Measurements from ENCODE around the gene USP4. TPM values are rescaled to one million over a fixed set of nuclear protein-coding genes. Genes with fewer than 3 reads are reported as not detected.

Gene USP4
- total and polyA plus RNA-seq, 2 of the 13 experiments (the other 11 are each of a cell fraction or from before 2014, with no cell fraction given) = 9.2 to 20.8 TPM

GRCh38 chr3:49371946-49372345 lies 32.1 kb upstream of the USP4 start (continued):
- TF ChIP-seq SP2 (CRISPR knock-in tag; IDR thresholded peaks at IDR 0.05) (no peak), PRMT3 (CRISPR knock-in tag; IDR thresholded peaks at IDR 0.05; ENCODE audit: borderline replicate concordance, low read depth) (no peak), CHD4 (IDR thresholded peaks at IDR 0.05; ENCODE audit: borderline replicate concordance, low read length) (no peak), SYNCRIP (IDR thresholded peaks at IDR 0.05; ENCODE audit: insufficient read depth, low read depth, low read length) (no peak), IRF2 (CRISPR knock-in tag; IDR thresholded peaks at IDR 0.05) (no peak)

- no peaks in the 10 kb centered on the region for H3K27me3 ChIP-seq (ENCODE audit: control insufficient read depth in 1 of 2, insufficient read depth in 2 of 2, low read length in 2 of 2)
- ATAC-seq (no peak), DNase-seq (ENCODE audit: low spot score) (no peak), FAIRE-seq (no peak)
- WGBS (ENCODE audit: low lambda C conversion rate) = 91% methylated on average over 4 of the region's 6 CpGs
- ChIA-PET CTCF (ENCODE audit: low intra/inter-chr PET ratio, low total read pairs) (no interaction called here), POLR2A (interaction anchor here (1.2 kb wide), 1 partner anchor 12 kb away, joined by 4 read pairs; no protein-coding TSS in a partner anchor)
- no peak overlapping the region for H3K4me3 ChIP-seq (replicated peaks in 1 of 3; ENCODE audit: insufficient read depth in 1 of 3, low read depth in 2 of 3, low read length in 3 of 3)
- H3K4me1 ChIP-seq (ENCODE audit: insufficient read depth, low read length) = peaks cover 27% of the 10 kb centered on the region
- H3K9ac ChIP-seq (ENCODE audit: insufficient read depth, low read depth, low read length) = no peak overlapping the region
- H3K4me2 ChIP-seq (ENCODE audit: low read depth, low read length) = no peak overlapping the region
- BruUV-seq (replicated peaks) = TSS peak; percentile 20
- in situ Hi-C loops (cut with HindIII; ENCODE audit: extremely low pct_ligation_motif_present, low pct_unique_long_range_greater_than_20kb) = no loop called here
- no peaks in the 10 kb centered on the region; the same call in 1 of the 2 replicates for H4K20me1 ChIP-seq (ENCODE audit: insufficient read depth, low read length)
- intact Hi-C loops (cut with micrococcal nuclease; ENCODE audit: unreplicated experiment) = no loop called here
- peaks cover 41% of the 10 kb centered on the region for H3K79me2 ChIP-seq (ENCODE audit: insufficient read depth, low read length)
- no peaks in the 10 kb centered on the region for H3K9me3 ChIP-seq (ENCODE audit: low read length)
- no peak overlapping the region for H3K27ac ChIP-seq (ENCODE audit: extremely low read length, insufficient read depth, low read length)
- H2AFZ ChIP-seq (ENCODE audit: low read length) = no peak overlapping the region
- peaks cover 24 to 72% of the 10 kb centered on the region in 2 experiments for H3K36me3 ChIP-seq (replicated peaks in 1 of 2; ENCODE audit: control insufficient read depth in 1 of 2, insufficient read depth in 2 of 2, low read length in 2 of 2)
- no peak for TF ChIP-seq RARG (CRISPR knock-in tag; IDR thresholded peaks at IDR 0.05; ENCODE audit: low read depth)
- TF ChIP-seq ZNF569 (CRISPR knock-in tag; IDR thresholded peaks at IDR 0.05; ENCODE audit: borderline replicate concordance) = no peak
- no peak for TF ChIP-seq BORCS8-MEF2B (CRISPR knock-in tag; IDR thresholded peaks at IDR 0.05)
- TF ChIP-seq ZBTB2 (CRISPR knock-in tag; IDR thresholded peaks at IDR 0.05; ENCODE audit: low read depth) = no peak
- no peak for TF ChIP-seq ZNF646 (CRISPR knock-in tag; IDR thresholded peaks at IDR 0.05)
- TF ChIP-seq ZNF18 (CRISPR knock-in tag; IDR thresholded peaks at IDR 0.05; ENCODE audit: insufficient replicate concordance) = no peak
Observed at GRCh38 chr3:49370585-49371290, 30.9 kb upstream of the USP4 start.

Measured in HepG2 (cell line).